OCI-LY3 (cell line): Measurements from ENCODE around the gene GPR137C.

Experiments
- H2AFZ ChIP-seq: fragments of 200-600, 300-600 bp; shearing (Covaris generic); 2 replicates; pipeline ENCODE4 v1.6.0; 2014; ENCODE audit warnings: antibody characterized with exemption, low read depth, low read length
- H3K27ac ChIP-seq: fragments of 200-600, 300-600 bp; sonication (generic); 2 replicates; pipeline ENCODE4 v1.5.1; 2014; ENCODE audit warnings: mild to moderate bottlenecking, low read length, moderate library complexity, mixed read lengths
- H3K27me3 ChIP-seq: fragments of 200-600, 300-600 bp; sonication (generic); 2 replicates; pipeline ENCODE4 v1.6.1; 2014; ENCODE audit warnings: low read depth, low read length, mixed read lengths
- H3K36me3 ChIP-seq: fragments of 200-600, 300-600 bp; sonication (generic); replicated peaks from 2 replicates; pipeline ENCODE3; 2014; ENCODE audit warnings: low read depth, low read length, mixed read lengths
- H3K4me1 ChIP-seq: fragments of 300-600, 200-600 bp; sonication (generic); 2 replicates; pipeline ENCODE4 v1.6.1; 2014; ENCODE audit warnings: low read length, mixed read lengths
- H3K4me2 ChIP-seq: fragments of 200-600, 300-600 bp; sonication (generic); 2 replicates; pipeline ENCODE4 v1.6.1; 2014; ENCODE audit warnings: low read length, mixed read lengths
- H3K4me3 ChIP-seq: fragments of 300-600, 200-600 bp; sonication (generic); 2 replicates; pipeline ENCODE4 v1.5.1; 2014; ENCODE audit warnings: antibody characterized with exemption, mild to moderate bottlenecking, low read length, moderate library complexity
- H3K79me2 ChIP-seq: fragments of 300-600, 200-600 bp; shearing (Covaris generic); 2 replicates; pipeline ENCODE4 v1.6.1; 2014; ENCODE audit warnings: mild to moderate bottlenecking, low read length, mixed read lengths
- H3K9ac ChIP-seq: fragments of 300-600, 200-600 bp; shearing (Covaris generic); 2 replicates; pipeline ENCODE4 v1.6.0; 2014; ENCODE audit warnings: mild to moderate bottlenecking, low read length, moderate library complexity
- H3K9me3 ChIP-seq: fragments of 200-600, 300-600 bp; shearing (Covaris generic); 2 replicates; pipeline ENCODE4 v1.6.1; 2014; ENCODE audit warnings: low read length, mixed read lengths; ENCODE audit not compliant: insufficient read depth
- H4K20me1 ChIP-seq: fragments of 200-600, 300-600 bp; sonication (generic); 2 replicates; pipeline ENCODE4 v1.6.1; 2016; ENCODE audit warnings: low read length, mixed read lengths; ENCODE audit not compliant: insufficient read depth
- CTCF ChIP-seq: fragments of 200-600, 300-600 bp; sonication (generic); IDR thresholded peaks from 2 replicates; pipeline ENCODE4 v1.5.1; 2014; ENCODE audit warnings: antibody characterized with exemption, low read length, low read depth
- EZH2phosphoT487 ChIP-seq: fragments of 200-600 bp; shearing (Covaris generic); IDR thresholded peaks from 2 replicates; pipeline ENCODE4 v1.6.1; 2018; ENCODE audit warnings: antibody characterized with exemption, mixed run types, low read depth

GPR137C gene

GRCh38 chr14:52649511-52649910 lies 96.9 kb downstream of the GPR137C start:
- Histone ChIP-seq H3K36me3 (peaks cover 26% of the 10 kb centered on the region), H3K27me3 (no peaks in the 10 kb centered on the region), H2AFZ (no peak overlapping the region), H3K27ac (no peak overlapping the region), H3K4me1 (no peaks in the 10 kb centered on the region), H4K20me1 (no peaks in the 10 kb centered on the region), H3K4me3 (no peak overlapping the region), H3K9ac (no peak overlapping the region), H3K9me3 (no peaks in the 10 kb centered on the region), H3K79me2 (no peaks in the 10 kb centered on the region), H3K4me2 (no peak overlapping the region)
- no peak for TF ChIP-seq CTCF
- TF ChIP-seq EZH2phosphoT487: no peak

- no peak overlapping the region for H3K4me3 ChIP-seq
- H3K79me2 ChIP-seq: no peaks in the 10 kb centered on the region
- no peak overlapping the region for H3K9ac ChIP-seq
- H4K20me1 ChIP-seq: no peaks in the 10 kb centered on the region
- H3K36me3 ChIP-seq: peaks cover 29% of the 10 kb centered on the region
- H3K27ac ChIP-seq: no peak overlapping the region
- no peak overlapping the region for H3K4me2 ChIP-seq
- H3K27me3 ChIP-seq: no peaks in the 10 kb centered on the region
- no peak overlapping the region for H2AFZ ChIP-seq
- H3K4me1 ChIP-seq: no peaks in the 10 kb centered on the region
- H3K9me3 ChIP-seq: no peaks in the 10 kb centered on the region
- TF ChIP-seq EZH2phosphoT487 (no peak), CTCF (no peak)
Measured at GRCh38 chr14:52650774-52651173, 98.1 kb downstream of the GPR137C start.

- Histone ChIP-seq H4K20me1 (no peaks in the 10 kb centered on the region), H3K9me3 (no peaks in the 10 kb centered on the region), H3K27me3 (no peaks in the 10 kb centered on the region), H2AFZ (no peak overlapping the region), H3K4me1 (no peaks in the 10 kb centered on the region), H3K27ac (no peak overlapping the region), H3K79me2 (no peaks in the 10 kb centered on the region), H3K4me3 (no peak overlapping the region), H3K36me3 (peaks cover 34% of the 10 kb centered on the region), H3K4me2 (no peak overlapping the region), H3K9ac (no peak overlapping the region)
- TF ChIP-seq CTCF: no peak
- no peak for TF ChIP-seq EZH2phosphoT487
Measured at GRCh38 chr14:52656905-52657304, 104.3 kb downstream of the GPR137C start.

GRCh38 chr14:52660325-52660724 lies 107.7 kb downstream of the GPR137C start:
- Histone ChIP-seq H3K27ac (no peak overlapping the region), H3K9ac (no peak overlapping the region), H4K20me1 (no peaks in the 10 kb centered on the region), H3K27me3 (no peaks in the 10 kb centered on the region), H2AFZ (no peak overlapping the region), H3K79me2 (no peaks in the 10 kb centered on the region), H3K4me3 (no peak overlapping the region), H3K36me3 (peaks cover 35% of the 10 kb centered on the region), H3K4me1 (no peaks in the 10 kb centered on the region), H3K4me2 (no peak overlapping the region), H3K9me3 (no peaks in the 10 kb centered on the region)
- TF ChIP-seq EZH2phosphoT487 (no peak), CTCF (no peak)
